HG02938 (cell line): Measurements from ENCODE around the gene HOXC4.
"Not testable (repeated sequence)": the region's sequence is repeated elsewhere in the genome, so short reads cannot be mapped to it uniquely, and the experiment has no call there.

Source experiments
- ATAC-seq: cut with Tn5 transposase; IDR thresholded peaks from one replicate; pipeline ENCODE4 v1.9.1; 2021; ENCODE audit warnings: mild to moderate bottlenecking, moderate library complexity; ENCODE audit not compliant: unreplicated experiment

HOXC4 gene

GRCh38 chr12:54039417-54040147 is 14.1 kb upstream of the HOXC4 start:
- no peak for ATAC-seq

GRCh38 chr12:54040148-54040494 is 13.5 kb upstream of the HOXC4 start:
- no peak for ATAC-seq

- no peak for ATAC-seq
Measured at GRCh38 chr12:54040648-54041047, 13.0 kb upstream of the HOXC4 start.

GRCh38 chr12:54041097-54041690 is 12.4 kb upstream of the HOXC4 start:
- no peak for ATAC-seq

- not testable (repeated sequence) for ATAC-seq
Measured at GRCh38 chr12:54042033-54042432, 11.6 kb upstream of the HOXC4 start.

GRCh38 chr12:54042970-54043853 is 10.4 kb upstream of the HOXC4 start:
- ATAC-seq: no peak

GRCh38 chr12:54044425-54045103 is 9.1 kb upstream of the HOXC4 start:
- ATAC-seq: no peak

GRCh38 chr12:54045401-54045800 is 8.2 kb upstream of the HOXC4 start:
- no peak for ATAC-seq

- ATAC-seq: no peak
Measured at GRCh38 chr12:54045868-54046521, 7.6 kb upstream of the HOXC4 start.

- ATAC-seq: no peak
Measured at GRCh38 chr12:54046809-54047159, 6.9 kb upstream of the HOXC4 start.

- ATAC-seq: no peak
Measured at GRCh38 chr12:54047160-54047963, 6.3 kb upstream of the HOXC4 start.

GRCh38 chr12:54047964-54048303 is 5.7 kb upstream of the HOXC4 start:
- no peak for ATAC-seq

GRCh38 chr12:54048406-54049093 is 5.1 kb upstream of the HOXC4 start:
- ATAC-seq: no peak

GRCh38 chr12:54049108-54049507 is 4.5 kb upstream of the HOXC4 start:
- ATAC-seq: no peak

GRCh38 chr12:54050482-54050810 is 3.2 kb upstream of the HOXC4 start:
- ATAC-seq: no peak

- ATAC-seq: no peak
Measured at GRCh38 chr12:54051026-54051842, 2.4 kb upstream of the HOXC4 start.

- no peak for ATAC-seq
Measured at GRCh38 chr12:54051874-54052437, 1.7 kb upstream of the HOXC4 start.

- ATAC-seq: peak; percentile 13
Measured at GRCh38 chr12:54052438-54053002, 1.1 kb upstream of the HOXC4 start.
